ENCODE measurements around the gene QSER1.
"Not testable (repeated sequence)": the region's sequence is repeated elsewhere in the genome, so short reads cannot be mapped to it uniquely, and the experiment has no call there.

The QSER1 gene

DNA sequence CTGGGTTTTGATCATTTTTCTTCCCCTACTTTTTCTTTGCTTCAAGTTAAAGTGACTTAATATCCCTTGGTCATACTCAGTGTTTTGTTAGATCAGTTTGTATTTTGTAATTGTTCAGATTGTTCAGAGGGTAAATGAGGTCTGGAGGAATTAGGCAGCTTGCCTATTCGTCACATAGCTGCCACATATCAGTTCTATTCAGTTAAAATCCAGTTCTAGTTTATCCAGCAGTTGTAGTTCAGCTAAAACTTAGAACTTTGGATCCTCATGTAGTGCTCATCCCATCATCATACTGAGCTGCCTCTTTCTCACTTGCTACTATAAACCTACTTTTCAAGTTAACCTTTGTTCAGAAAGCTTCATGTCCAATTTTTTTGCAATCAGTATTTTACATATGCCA, 75.9 kb downstream of the QSER1 start:
- no peak overlapping the region for H3K4me3 ChIP-seq (ENCODE audit: low read depth, low read length)
- TF ChIP-seq, protein P1, sequence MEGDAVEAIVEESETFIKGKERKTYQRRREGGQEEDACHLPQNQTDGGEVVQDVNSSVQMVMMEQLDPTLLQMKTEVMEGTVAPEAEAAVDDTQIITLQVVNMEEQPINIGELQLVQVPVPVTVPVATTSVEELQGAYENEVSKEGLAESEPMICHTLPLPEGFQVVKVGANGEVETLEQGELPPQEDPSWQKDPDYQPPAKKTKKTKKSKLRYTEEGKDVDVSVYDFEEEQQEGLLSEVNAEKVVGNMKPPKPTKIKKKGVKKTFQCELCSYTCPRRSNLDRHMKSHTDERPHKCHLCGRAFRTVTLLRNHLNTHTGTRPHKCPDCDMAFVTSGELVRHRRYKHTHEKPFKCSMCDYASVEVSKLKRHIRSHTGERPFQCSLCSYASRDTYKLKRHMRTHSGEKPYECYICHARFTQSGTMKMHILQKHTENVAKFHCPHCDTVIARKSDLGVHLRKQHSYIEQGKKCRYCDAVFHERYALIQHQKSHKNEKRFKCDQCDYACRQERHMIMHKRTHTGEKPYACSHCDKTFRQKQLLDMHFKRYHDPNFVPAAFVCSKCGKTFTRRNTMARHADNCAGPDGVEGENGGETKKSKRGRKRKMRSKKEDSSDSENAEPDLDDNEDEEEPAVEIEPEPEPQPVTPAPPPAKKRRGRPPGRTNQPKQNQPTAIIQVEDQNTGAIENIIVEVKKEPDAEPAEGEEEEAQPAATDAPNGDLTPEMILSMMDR (IDR thresholded peaks at IDR 0.05; ENCODE audit: control insufficient read depth, extremely low read depth, insufficient read depth) = no peak
- no peak for DNase-seq (ENCODE audit: low read depth)

DNA sequence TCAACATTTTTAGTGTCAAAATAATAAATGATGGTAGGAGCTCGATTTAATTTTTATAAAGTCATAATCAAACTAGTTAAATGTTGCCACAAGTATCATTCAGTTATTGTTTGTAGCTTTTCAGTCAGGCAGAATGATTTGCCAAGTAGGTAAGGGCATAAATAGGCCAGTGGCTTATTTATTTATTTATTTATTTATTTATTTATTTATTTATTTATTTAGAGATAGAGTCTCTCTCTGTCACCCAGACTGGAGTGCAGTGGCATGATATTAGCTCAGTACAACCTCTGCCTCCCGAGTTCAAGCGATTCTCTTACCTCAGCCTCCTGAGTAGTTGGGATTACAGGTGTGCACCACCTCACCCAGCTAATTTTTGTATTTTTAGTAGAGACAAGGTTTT, 79.6 kb downstream of the QSER1 start:
- not testable (repeated sequence) for DNase-seq (ENCODE audit: low read depth)

DNA sequence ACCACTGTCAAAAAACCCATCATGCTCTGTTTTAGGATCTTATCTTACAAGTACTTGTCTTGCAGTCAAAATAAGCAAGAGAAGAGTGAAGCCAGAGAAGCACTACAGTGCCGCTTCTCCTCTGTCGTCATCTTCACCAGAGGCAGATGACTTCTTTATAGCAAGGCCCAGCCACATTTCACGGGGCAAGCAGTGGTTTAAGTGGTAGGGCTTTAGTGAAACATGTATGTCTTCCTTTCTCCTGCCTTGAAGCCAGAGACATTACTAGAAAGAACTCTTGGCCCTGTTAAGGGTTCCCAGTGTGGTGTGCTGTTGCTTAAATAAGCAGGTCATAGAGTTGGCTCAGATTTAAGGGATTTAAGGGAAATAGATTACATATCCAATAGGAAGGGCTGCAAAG, 80.2 kb downstream of the QSER1 start:
- H3K4me3 ChIP-seq (ENCODE audit: low read depth, low read length) = no peak overlapping the region
- TF ChIP-seq, protein P1 (IDR thresholded peaks at IDR 0.05; ENCODE audit: control insufficient read depth, extremely low read depth, insufficient read depth) = no peak
- no peak for DNase-seq (ENCODE audit: low read depth)

More for the DNA sequence above, 79.6 kb downstream of the QSER1 start:
- not testable (repeated sequence) for H3K4me3 ChIP-seq (ENCODE audit: low read depth, low read length)

- DNase-seq (ENCODE audit: low read depth) = peak; percentile 53
- TF ChIP-seq, protein P1 (IDR thresholded peaks at IDR 0.05; ENCODE audit: control insufficient read depth, extremely low read depth, insufficient read depth) = no peak
- H3K4me3 ChIP-seq (ENCODE audit: low read depth, low read length) = no peak overlapping the region
Observed at GRCh38 chr11:32982626-32983025, 90.0 kb downstream of the QSER1 start.

DNA sequence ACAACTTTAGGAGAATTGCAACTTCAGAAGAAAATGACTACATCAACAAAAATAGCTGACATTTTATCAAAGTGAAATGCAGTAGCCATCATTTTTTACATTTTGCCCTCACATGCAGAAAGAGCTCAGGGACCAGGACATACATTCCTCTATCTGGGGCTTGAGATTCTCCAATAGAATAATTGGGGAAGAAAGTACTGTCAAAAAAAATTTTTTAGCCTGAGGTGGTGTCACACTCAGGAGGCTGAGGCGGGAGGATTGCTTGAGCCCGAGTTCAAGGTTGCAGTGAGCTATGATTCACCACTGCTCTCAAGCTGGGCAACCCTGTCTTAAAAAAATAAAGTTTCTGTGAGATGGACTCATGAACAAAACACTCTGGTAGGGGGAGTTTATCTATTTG, 90.9 kb downstream of the QSER1 start:
- TF ChIP-seq, protein P1 (IDR thresholded peaks at IDR 0.05; ENCODE audit: control insufficient read depth, extremely low read depth, insufficient read depth) = no peak
- no peak overlapping the region for H3K4me3 ChIP-seq (ENCODE audit: low read depth, low read length)
- no peak for DNase-seq (ENCODE audit: low read depth)

GRCh38 chr11:32985600-32985999, 93.0 kb downstream of the QSER1 start:
- no peak for DNase-seq (ENCODE audit: low read depth)
- no peak overlapping the region for H3K4me3 ChIP-seq (ENCODE audit: low read depth, low read length)
- TF ChIP-seq, protein P1 (IDR thresholded peaks at IDR 0.05; ENCODE audit: control insufficient read depth, extremely low read depth, insufficient read depth) = no peak

GRCh38 chr11:32987851-32988250, 95.2 kb downstream of the QSER1 start:
- TF ChIP-seq, protein P1 (IDR thresholded peaks at IDR 0.05; ENCODE audit: control insufficient read depth, extremely low read depth, insufficient read depth) = no peak
- H3K4me3 ChIP-seq (ENCODE audit: low read depth, low read length) = no peak overlapping the region
- DNase-seq (ENCODE audit: low read depth) = no peak
